Cerebellar nuclear complex (tissue), 1 donor: Measurements from ENCODE around the gene CCDC158.
"Not testable (repeated sequence)": the region's sequence is repeated elsewhere in the genome, so short reads cannot be mapped to it uniquely, and the experiment has no call there.

ENCODE experiments used
- DNase-seq, 2 experiments: peaks; one replicate each; lab custom pipeline; 2025; lab: John Stamatoyannopoulos, UW

The CCDC158 gene

GRCh38 chr4:76309939-76310550 lies 110.9 kb downstream of the CCDC158 start:
- no peak for DNase-seq

GRCh38 chr4:76308548-76308947 lies 112.4 kb downstream of the CCDC158 start:
- DNase-seq: no peak

DNA sequence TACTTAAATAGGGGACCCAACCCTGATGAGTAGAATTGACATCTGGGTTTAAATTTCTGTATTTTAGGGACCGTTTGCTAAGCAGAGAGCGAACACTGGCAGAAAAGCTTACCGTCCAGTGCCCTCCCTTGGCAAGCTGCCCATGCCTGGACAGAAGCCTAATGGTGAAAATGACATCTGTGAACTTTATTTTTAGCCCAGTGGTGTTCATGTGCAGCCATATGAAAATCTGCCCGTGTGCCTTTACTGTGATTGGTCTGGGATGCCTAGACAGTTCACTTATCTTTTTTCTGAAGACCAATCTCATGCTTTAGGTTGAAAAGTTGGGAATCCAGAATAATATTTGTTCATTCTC lies 113.3 kb downstream of the CCDC158 start:
- no peak for DNase-seq

GRCh38 chr4:76306882-76307659 lies 113.9 kb downstream of the CCDC158 start:
- no peak for DNase-seq

- DNase-seq: no peak
Observed at GRCh38 chr4:76305971-76306881, 114.7 kb downstream of the CCDC158 start, which contains the start of gene STBD1. TSS of gene STBD1 (plus strand) at chr4:76306733. CDS start at chr4:76306770, 37 bp downstream.

GRCh38 chr4:76305033-76305687 lies 115.8 kb downstream of the CCDC158 start:
- no peak for DNase-seq

DNA sequence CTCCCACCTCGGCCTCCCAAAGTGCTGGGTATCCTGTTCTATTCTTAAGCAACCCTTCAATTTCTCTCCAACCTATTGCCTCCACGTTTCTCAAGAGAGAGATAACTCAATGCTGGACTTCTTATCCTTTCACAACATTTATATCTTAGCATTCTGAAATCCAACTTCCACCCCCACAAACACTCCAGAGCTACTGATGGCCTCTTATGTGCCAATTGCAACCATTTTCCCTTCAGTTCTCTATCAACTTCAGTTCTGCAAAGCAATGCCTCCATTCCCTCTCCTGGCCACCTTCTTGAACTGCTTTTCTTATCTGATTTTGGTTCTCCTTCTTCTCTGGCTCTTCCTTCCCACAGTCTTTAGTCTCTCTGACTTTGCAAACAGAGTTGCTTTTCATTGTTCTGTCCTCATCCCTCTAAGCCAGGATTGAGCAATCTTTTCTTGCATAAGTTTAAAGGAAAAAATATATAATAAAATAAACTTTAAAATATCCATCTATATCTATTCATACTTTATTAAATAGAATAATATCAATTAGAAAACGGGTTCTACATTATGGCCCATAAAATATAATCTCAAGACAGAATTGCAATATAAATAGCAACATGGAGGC lies 118.0 kb downstream of the CCDC158 start:
- DNase-seq: no peak

DNA sequence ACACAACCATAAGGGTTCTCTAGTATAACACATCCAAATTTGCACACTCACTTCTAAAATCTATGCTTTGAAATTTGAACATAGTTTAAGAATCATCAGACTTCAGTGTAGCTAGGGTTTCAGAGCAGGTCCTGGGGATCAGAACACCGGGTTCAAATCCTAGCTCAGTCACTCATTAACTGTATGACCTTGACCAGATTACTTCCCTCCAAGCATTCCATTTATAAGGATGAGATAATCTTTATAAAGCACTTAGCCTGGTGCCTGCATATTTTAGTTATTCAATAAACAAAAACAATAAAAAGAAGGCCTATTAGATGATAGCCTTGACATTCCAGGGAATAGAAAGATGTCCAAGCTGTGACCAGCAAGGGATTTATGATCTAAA lies 119.2 kb downstream of the CCDC158 start:
- DNase-seq: no peak

DNA sequence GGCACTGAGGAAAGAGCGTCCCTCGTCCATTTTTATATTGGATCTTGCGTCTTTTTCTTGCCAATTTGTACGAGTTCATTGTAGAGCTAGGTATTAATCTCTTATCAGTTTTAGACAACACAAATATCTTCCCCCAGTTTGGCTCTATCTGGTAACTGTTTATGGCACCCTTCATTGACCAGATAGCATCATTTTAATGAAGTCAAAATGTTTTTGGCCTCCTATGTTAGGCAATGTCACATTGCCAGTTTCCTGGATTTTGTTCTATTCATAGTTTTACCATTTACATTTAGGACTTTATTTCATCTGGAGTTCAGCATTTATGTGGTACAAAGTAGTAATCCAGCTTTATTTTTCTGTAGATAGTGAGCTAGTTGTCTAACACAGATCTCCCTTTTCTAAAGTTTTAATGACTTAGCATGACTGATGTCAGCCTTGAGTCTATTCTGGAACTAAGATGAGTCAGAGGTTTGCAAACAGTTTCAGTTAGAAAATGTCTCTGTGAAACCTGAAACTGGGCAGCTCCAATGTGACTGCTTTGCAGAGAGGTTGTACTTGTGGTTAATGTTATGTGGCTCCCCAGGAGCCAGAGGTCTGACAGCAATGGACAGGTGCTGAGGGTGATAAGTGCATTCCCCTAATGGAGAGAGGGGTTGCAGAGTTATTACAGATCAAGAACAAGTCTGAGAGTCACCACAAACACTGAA lies 119.7 kb downstream of the CCDC158 start:
- DNase-seq: no peak

DNA sequence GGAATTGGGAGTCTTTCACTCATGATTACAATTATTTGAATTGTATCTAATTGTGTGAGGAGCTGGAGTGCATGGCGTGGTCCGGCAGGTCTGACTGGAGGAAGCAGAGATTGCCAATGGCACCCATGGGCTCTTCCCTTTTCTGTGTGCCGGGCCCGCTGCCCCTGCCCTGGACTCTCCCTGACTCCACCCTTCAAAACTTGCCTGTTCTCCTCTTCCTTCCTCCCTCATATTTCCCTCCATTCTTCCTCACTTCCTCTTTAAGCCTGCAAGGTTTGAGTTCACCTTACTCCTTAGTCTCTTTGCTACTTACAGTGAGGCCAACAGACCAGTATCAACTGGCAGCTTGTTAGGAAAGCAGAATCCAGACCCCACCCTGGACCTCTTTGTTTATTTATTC lies 120.9 kb downstream of the CCDC158 start:
- no peak for DNase-seq

DNA sequence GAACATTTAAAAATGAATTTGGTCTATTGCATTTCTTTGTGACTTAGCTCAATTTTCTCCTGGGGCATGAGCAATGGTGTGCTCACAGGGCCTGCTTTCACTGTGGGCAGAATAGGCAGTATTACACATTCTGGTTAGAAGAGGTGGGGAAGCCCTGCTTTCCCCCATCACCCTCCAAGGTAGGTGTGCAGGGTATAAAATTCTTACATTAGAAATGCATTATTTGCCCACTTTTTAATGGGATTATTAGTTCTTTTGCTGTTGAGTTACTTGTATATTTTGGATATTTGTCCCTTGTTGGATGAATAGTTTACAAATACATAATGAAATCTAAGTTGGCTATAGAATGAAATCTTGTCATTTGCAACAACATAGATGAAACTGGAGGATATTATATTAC lies 122.7 kb downstream of the CCDC158 start:
- no peak for DNase-seq

GRCh38 chr4:76296286-76296820 lies 124.6 kb downstream of the CCDC158 start:
- DNase-seq: no peak

DNA sequence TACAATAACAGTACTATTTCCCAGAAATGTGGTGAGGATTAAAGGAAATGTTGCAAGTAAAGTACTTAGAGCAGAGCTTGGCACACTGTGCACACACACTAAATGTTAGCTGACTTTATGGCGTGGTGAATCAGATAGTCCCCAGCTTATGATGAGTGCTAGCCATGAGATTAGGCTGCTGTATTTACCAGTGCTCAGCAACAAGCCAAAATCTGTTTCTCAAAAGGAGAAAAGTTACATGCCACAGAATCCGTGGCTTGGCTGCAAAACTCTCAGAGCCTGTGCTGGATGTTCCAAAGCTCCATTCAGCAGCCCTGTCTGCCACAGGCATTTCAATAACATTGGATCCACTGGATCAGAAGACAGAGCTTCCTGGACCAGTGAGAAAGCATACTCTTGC lies 127.2 kb downstream of the CCDC158 start:
- no peak for DNase-seq

DNA sequence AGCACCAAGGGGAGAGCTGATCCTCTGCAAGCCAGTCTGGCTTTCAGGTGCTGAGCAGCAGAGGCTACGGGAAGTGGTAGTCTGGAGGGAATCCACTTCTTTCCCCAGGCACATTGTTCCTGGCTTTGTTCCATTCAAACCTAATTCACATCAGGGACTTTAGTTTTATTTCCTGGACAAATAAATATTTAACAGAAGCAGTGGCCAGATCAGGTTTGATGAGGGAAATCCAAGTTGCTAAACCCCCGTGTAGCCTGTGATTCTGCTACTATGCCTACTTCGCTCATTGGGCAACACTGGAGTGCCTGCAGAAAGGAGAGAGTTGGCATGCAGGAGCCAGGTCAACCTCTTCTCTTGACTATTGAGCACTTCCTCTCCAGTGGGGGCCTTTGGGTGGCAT lies 128.2 kb downstream of the CCDC158 start:
- DNase-seq: no peak

- DNase-seq: not testable (repeated sequence)
Observed at GRCh38 chr4:76287811-76288210, 133.1 kb downstream of the CCDC158 start.

DNA sequence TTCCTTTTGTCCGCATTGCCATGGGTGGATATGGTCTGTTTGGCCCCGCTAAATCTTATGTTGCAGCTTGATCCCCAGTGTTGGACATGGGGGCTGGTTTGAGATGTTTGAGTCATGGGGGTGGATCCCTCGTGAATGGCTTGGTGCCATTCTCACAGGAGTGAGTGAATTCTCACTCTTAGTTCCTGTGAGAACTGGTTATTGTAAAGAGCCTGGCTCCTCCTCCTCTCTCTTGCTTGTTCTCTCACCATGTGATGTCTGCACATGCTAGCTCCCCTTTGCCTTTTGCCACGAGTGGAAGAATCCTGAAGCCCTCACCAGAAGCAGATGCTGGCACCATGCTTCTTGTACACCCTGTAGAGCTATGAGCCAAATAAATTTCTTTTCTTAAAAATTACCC lies 137.0 kb downstream of the CCDC158 start:
- DNase-seq: no peak

GRCh38 chr4:76282941-76283689 lies 137.8 kb downstream of the CCDC158 start:
- no peak for DNase-seq

- not testable (repeated sequence) for DNase-seq
Observed at GRCh38 chr4:76281594-76281993, 139.3 kb downstream of the CCDC158 start.

DNA sequence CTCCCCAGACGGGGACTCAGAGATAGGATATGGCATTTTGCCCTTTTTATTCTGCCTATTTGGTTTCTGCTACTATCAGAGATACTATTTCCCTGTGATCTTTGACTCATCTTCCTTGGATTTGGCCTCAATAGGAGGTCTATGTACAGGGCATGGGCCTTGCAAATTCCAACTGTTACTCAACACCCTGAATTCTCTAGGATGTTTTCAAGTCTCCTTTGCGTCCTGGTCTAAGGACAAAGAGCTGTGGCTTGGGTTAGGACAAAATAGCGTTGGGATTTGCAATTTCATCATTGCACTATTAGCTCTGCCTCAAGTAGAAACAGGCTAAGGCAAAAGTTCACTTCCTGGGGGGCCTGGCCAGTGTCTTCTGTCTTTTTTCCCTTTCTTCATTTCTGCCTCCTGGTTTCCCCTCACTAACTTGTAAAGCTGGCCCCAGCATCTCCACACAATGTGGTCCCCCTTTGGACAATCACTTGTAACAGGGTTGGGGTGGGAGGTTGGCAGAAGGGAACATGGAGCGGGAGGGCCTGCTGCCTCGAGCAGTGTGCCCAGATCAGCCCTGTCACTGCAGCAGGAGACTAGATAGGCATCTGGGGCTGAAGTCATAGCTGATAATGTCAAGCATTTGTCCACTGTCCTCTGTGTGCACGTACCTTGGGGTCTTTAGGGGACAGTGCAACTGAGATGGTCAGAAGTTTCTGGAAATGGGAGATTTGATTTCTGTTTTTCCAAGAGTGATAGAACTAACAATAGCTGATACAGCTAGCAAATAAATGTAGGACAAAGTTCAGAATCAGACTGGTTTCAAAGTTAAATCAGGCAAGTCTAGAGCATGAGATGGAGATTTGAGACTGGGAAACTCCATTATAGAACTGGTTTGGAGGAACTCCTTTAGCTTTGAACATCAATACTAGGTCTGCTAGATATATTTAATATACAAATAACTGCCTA lies 140.2 kb downstream of the CCDC158 start:
- DNase-seq: no peak
